HCEC 1CT (cell line): ENCODE data around the gene ZNF333.
A peak's percentile ranks its signal among the peaks of the same experiment; 100 is the strongest.

Experiments used
- DNase-seq: peaks from one replicate; pipeline ENCODE4 v3.0.0-alpha.2; 2017

ZNF333 gene

GRCh38 chr19:14689598-14690503 lies at the start of gene ZNF333:
TSS of gene ZNF333 (plus strand) at chr19:14690048. CDS start at chr19:14693492, 3,444 bp downstream.
- peak; percentile 86 for DNase-seq

DNA sequence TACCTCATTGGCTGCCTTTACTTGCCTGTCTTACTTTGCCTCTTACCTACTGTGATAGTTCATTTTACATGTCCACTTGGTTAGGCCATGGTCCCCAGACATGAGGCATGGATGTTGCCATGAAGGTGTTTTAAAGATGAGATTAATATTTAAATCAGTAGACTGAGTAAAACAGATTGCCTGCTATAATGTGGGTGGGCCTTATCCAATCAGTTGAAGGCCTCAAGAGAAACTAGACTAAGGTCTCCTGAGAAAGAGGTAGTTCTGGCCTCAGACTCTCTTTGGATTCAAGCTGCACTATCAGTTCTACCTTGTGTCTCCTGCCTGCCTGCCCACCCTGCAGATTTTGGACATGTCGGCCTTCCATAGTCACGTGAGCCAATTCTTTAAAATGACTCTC lies 41.3 kb upstream of the ZNF333 start:
- no peak for DNase-seq

DNA sequence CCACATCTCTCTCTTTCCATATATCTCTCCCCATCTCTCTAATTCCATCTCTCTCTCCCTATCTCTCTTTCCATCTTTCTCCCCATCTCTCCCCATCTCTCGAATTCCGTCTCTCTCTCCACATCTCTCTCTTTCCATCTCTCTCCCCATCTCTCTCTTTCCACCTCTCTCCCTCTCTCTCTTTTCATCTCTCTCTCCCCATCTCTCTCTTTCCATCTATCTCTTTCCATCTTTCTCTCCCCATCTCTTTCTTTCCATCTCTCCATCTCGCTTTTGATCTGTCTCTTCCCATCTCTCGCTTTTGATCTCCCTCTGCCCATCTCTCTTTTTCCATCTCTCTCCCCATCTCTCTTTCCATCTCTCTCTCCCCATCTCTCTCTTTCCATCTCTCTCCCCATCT lies 40.8 kb upstream of the ZNF333 start:
- DNase-seq: no peak

- no peak for DNase-seq
These were observed 39.7 kb upstream of the ZNF333 start for GRCh38 chr19:14650161-14650560.

- DNase-seq: no peak
These were observed 34.9 kb upstream of the ZNF333 start for GRCh38 chr19:14654786-14655560.

- DNase-seq: no peak
These were observed 34.1 kb upstream of the ZNF333 start for GRCh38 chr19:14655726-14656125.

DNA sequence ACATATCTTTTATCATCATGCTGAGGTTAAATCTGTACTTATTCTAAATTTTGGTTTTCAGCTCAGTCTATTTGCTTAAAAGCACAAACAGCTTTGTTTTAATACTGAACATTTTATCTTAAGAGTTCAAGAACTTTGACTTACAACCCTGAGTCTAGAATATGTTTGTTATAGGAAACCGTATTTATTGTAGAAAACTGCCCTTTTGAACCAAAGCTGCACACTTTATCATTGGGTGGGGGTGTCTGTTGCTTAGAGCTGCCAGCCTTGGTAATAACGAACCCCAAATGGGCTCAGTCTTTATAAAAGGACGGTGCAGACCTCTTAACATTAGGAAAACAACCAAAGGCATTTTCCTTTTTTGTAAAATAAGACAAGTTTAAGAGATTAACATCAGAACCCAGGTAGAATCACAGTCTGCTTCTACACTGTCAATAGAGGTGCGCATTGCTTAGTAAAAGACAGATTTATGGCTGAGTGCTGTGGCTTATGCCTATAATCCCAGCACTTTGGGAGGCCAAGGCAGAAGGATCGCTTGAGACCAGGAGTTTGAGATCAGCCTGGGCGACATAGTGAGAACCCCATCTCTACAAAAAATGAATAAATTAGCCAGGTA lies 29.9 kb upstream of the ZNF333 start:
- DNase-seq: no peak

GRCh38 chr19:14661372-14661924 lies 28.4 kb upstream of the ZNF333 start:
- no peak for DNase-seq

DNA sequence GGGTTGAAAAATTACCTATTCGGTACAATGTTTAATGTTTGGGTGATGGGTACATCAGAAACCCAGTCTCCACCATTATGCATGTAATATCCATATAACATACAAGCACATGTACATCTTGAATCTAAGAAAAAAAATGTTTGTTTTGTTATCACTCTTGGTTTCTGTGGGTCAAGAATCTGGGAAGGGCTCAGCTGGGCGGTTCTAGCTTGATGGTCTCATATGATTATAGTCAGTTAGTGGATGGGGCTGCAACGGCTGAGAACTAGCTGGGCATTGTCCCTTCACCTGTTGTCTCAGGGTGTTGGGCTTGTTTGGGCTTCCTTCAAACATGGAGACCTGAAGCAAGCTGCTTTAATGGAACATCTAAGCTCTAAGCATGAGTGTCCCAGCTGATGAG lies 19.9 kb upstream of the ZNF333 start:
- no peak for DNase-seq

DNA sequence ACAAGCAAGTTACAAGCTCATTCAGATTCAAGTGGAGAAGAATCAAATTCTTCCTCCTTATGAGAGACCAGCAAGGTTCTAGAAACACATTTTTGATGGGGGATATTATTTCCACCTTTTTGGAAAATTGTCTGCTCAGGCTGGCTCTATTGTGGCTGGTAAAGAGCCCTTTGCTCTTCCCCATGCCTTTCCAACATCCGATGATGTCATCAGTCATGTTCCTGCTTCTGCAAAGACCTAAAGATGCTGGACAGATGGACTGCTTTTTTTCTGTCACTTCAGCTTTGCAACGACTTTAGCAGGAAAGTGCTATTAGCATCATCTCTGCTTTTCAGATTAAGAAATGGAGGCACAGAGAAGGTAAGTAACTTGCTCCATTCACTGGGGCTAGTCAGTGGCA lies 19.4 kb upstream of the ZNF333 start:
- no peak for DNase-seq

DNA sequence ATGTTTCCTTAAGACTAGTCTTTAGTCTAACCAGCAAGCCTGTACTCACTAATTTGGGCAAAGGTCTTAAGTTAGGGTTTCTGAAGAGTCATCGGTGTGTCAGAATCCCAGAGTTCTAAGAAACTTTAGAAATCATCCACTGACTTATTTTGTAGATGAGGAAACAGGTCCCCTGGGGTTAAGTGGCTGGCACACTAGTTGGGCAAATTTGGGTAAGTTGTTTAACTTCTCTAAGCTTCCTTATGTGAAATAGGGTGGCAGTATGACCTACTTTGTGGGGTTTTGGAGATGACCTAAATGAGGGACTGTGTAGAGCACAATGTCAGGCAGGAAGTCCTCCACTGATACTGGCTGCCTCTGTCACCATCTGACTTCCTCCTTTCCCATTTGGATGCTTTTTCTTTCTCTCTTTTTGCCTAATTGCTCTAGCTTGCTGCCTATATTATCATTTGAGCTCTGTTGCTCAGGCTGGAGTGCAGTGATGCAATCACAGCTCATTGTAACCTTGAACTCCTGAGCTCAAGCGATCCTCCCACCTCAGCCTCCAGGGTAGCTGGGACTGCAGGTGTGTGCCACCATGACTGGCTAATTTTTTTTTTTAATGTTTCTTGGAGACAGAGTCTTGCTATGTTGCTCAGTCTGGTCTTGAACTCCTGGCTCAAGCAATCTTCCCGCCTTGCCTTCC lies 17.5 kb upstream of the ZNF333 start:
- DNase-seq: no peak

DNA sequence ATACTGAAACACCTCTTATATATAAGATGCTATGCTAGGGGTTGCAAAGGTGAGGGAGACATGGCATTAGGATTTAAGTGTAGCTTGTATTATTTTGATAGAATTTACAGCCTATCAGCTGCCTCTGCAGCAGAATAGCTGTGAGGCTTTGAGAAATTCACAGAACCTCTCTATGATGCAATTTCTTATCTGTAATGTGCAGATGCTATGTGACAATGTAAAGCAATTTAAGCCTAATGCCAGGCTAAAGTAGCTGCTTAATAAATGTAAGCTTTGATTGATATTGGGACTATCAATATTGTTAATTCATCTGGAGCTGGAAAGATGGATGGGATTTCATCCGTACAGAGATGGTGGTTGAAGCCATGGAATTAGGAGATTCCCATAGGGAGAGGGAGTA lies 16.8 kb upstream of the ZNF333 start:
- DNase-seq: no peak

DNA sequence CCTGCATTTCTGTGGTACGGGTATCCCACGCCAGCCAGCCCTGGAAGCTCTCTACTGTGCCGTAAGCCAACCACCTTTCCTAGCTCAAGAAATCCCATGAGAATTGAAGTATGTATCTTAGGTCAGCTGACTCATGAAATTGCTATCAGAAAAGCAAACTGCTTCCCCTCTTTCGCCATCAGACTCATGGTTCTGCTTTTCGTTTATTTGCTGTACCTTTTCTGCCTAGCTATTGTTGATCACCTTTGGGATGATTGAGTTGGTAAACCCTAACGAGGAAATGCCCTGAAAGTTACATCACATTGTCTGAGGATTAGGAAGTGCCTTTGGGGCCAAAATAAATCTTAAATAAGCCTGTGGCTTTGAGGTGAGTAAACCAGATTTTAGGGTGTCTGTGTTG lies 15.1 kb upstream of the ZNF333 start, which contains the start of gene ADGRE3:
Gene ADGRE3 (minus strand): TSS at position 81 of the 400 bp plus-strand sequence. CDS start 74 bp downstream, at position 7.
- DNase-seq: no peak

GRCh38 chr19:14676762-14677161 lies 13.1 kb upstream of the ZNF333 start:
- DNase-seq: no peak

- no peak for DNase-seq
These were observed 12.4 kb upstream of the ZNF333 start for GRCh38 chr19:14677464-14677863.

GRCh38 chr19:14678199-14678598 lies 11.6 kb upstream of the ZNF333 start:
- DNase-seq: no peak

- DNase-seq: no peak
These were observed 7.8 kb upstream of the ZNF333 start for GRCh38 chr19:14682084-14682483.

DNA sequence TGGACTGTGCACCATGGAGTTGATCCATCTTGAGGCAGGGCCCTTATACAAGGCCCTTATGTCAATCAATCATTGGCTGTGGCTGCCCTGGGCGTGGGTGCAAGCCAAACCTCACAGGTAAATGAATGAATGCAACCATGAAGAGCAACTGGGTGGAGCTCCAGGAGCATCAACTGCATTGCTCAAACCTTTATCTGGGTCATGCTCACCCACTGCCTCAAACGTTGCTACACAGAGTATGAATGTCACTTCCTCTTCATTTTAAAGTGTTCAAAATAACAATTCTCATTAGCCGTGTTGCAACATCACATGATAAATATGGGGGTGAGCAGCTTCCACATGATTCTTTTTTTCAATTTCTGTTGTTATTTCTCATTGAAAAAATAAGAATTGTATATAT lies 6.4 kb upstream of the ZNF333 start:
- DNase-seq: no peak

- peak; percentile 25 for DNase-seq
These were observed 3.4 kb upstream of the ZNF333 start for GRCh38 chr19:14686411-14686810.

DNA sequence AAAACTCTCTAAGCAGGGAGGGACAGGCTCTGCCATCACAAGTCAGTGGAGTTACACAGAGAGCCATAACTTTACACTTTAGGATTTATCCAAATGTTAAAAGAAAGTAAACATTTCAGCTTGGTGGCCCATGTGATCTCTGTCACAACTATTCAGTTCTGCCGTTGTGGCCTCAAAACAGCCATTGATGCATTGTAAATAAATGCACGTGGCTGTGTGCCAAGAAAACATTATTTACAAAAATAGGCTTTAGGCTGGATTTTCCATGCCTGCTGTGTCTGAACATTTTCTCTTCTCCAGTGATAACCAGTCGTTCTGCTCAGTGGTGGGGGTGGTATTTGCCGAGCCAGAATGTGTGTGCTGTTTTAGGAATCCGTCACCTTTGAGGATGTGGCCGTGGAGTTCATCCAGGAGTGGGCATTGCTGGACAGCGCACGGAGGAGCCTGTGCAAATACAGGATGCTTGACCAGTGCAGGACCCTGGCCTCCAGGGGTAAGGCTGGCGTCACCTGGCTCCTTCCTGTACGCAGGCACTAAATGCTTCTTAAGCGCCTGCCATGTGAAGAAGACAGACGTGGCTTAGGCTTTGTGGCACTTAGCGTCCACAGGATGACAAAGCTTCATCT lies 4.9 kb downstream of the ZNF333 start:
- DNase-seq: no peak

DNA sequence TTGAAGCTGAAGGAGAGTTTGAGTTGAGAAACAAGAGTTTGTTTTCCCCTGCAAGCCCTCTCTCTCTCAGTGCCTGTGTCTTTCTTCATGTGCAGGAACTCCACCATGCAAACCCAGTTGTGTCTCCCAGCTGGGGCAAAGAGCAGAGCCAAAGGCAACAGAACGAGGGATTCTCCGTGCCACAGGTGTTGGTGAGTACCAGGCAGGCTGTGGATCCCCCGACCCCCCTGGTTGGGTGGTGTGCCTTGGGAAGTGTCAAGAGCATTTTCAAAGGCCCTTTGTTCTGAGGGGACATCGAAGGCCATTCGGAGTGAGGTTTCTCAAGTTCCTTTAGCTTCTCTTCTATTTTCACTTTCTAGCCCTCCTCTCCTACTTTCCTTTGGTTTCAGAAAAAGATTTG lies 5.6 kb downstream of the ZNF333 start:
- DNase-seq: no peak

DNA sequence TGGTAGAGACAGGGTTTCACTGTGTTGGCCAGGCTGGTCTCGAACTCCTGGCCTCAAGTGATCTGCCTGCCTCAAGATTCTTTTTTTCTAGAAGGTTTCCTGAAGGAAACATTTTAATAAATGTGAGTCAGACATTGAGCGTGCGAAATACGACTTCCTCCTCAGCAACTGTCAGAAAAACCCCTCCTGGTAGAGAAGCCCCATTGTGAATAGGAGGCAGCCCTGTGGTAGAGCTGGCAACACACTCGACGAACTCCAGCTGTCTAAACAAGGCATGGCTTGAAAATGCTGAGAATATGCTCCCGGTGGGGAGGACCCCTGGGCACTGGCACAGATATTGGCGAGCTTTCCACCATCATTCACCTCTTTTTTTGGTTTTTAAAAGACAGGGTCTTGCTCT lies 9.8 kb downstream of the ZNF333 start:
- no peak for DNase-seq
